ENCODE results near the gene TNNT2. TPM values are rescaled to one million over a fixed set of nuclear protein-coding genes. Genes with fewer than 3 reads are reported as not detected.

TNNT2 gene
- total and polyA plus RNA-seq, 7 experiments from 2014 or later, result not detected

DNA sequence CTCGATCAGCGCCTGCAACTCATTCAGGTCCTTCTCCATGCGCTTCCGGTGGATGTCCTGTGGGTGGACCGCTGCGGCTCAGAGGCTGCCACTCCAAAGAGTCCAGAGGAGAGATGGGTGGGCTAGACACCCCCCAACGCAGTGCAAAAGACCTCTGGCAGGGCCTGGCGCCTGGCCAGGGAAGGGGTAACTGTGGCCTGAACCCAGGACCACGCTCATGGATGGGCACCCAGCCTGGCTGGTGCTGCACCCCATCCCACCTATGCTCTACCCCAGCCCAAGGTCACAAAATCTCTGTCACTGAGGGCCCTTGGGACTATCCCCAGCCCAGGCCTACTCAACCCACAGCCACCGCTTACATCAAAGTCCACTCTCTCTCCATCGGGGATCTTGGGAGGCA is 12.2 kb downstream of the TNNT2 start:
- Histone ChIP-seq H3K27ac (ENCODE audit: low read depth, low read length) (no peak overlapping the region), H3K4me1 (ENCODE audit: control insufficient read depth in 2 of 2, insufficient read depth in 2 of 2, low read length in 2 of 2) (no peaks in the 10 kb centered on the region), H3K27me3 (ENCODE audit: control insufficient read depth in 2 of 2, insufficient read depth in 2 of 2, low read length in 2 of 2) (no peaks in the 10 kb centered on the region), H3K36me3 (ENCODE audit: control insufficient read depth in 2 of 3, insufficient read depth in 3 of 3, low read length in 3 of 3) (no peaks in the 10 kb centered on the region), H3K9me3 (ENCODE audit: control insufficient read depth in 2 of 3, low read length in 3 of 3) (no peaks in the 10 kb centered on the region), H3K4me3 (ENCODE audit: low read length) (no peak overlapping the region)
- Mint-ChIP-seq H3K36me3 (no peaks in the 10 kb centered on the region), H3K4me1 (no peaks in the 10 kb centered on the region), H3K27me3 (peaks cover 0 to 32% (median 6%) of the 10 kb centered on the region in 5 donors), H3K9me3 (no peaks in the 10 kb centered on the region), H3K4me3 (no peak overlapping the region), H3K27ac (peak overlapping the region in 1 of 9 donors; percentile 65)
- ChIA-PET POLR2A (no interaction called here), CTCF (no interaction called here)
- intact Hi-C loops (cut with micrococcal nuclease), result no loop called here
- no peak for ATAC-seq
- no peak for DNase-seq

DNA sequence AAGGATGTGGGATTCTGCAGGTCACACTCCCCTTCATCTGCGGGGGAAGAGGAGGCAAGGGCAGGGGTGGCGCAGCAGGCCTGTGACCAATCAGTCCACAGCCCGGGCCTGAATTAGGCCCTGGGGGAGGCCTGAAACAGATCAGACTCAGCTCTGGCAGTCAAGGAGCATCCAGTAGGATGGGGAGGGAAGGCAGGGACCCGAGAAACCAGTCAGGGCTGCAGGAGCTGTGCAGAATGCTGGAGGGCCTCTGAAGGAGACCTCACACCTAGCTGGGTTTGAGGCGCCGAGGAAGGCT is 12.7 kb downstream of the TNNT2 start:
- CTCF ChIA-PET, result no interaction called here
- H3K27me3 ChIP-seq (ENCODE audit: control insufficient read depth in 2 of 2, insufficient read depth in 2 of 2, low read length in 2 of 2), result no peaks in the 10 kb centered on the region

DNA sequence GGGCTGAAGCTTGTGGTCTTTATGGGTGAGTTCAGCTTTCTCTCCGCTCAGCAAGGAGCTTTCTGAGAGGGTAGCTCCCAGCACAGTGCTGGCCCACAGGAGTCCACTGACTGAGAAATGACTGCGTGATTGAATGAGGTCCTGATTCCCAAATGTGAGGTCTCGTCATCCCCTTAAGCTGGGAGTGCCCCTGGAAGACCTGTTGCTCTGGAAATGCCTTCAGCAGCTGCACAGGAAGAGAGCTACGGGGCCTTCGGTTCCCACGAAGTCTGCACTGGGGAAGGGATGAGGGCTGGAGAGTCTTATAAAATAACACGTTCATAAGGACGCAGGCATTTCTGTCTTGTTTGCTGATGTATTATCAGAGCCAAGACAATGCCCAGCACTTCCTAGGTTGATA is 14.0 kb downstream of the TNNT2 start:
- Mint-ChIP-seq H3K4me3 (no peak overlapping the region), H3K36me3 (no peaks in the 10 kb centered on the region), H3K9me3 (no peaks in the 10 kb centered on the region), H3K4me1 (no peaks in the 10 kb centered on the region), H3K27ac (no peak overlapping the region), H3K27me3 (peaks cover 0 to 31% (median 6%) of the 10 kb centered on the region in 5 donors)
- Histone ChIP-seq H3K27me3 (ENCODE audit: control insufficient read depth in 2 of 2, insufficient read depth in 2 of 2, low read length in 2 of 2) (no peaks in the 10 kb centered on the region), H3K4me3 (ENCODE audit: low read length) (no peak overlapping the region), H3K4me1 (ENCODE audit: control insufficient read depth in 2 of 2, insufficient read depth in 2 of 2, low read length in 2 of 2) (no peaks in the 10 kb centered on the region), H3K27ac (ENCODE audit: low read depth, low read length) (no peak overlapping the region), H3K36me3 (ENCODE audit: control insufficient read depth in 2 of 3, insufficient read depth in 3 of 3, low read length in 3 of 3) (no peaks in the 10 kb centered on the region), H3K9me3 (ENCODE audit: control insufficient read depth in 2 of 3, low read length in 3 of 3) (no peaks in the 10 kb centered on the region)
- ChIA-PET POLR2A (no interaction called here), CTCF (interaction anchor here (0.9 kb wide), 1 partner anchor 26 kb away, joined by 3 read pairs; no protein-coding TSS in a partner anchor)
- intact Hi-C loops (cut with micrococcal nuclease), result loop anchor here in 1 of 2 donors (5.0 kb wide), 1 partner anchor 276 kb away; no protein-coding TSS in a partner anchor
- DNase-seq (no peak), ATAC-seq (no peak)

More for the DNA sequence above, 12.7 kb downstream of the TNNT2 start:
- POLR2A ChIA-PET, result no interaction called here
- H3K36me3 ChIP-seq (ENCODE audit: control insufficient read depth in 2 of 3, insufficient read depth in 3 of 3, low read length in 3 of 3), result no peaks in the 10 kb centered on the region
- no peak for DNase-seq
- no peak overlapping the region for H3K27ac ChIP-seq (ENCODE audit: low read depth, low read length)
- Mint-ChIP-seq H3K4me1 (no peaks in the 10 kb centered on the region), H3K27me3 (peaks cover 0 to 32% (median 6%) of the 10 kb centered on the region in 5 donors), H3K4me3 (no peak overlapping the region), H3K36me3 (no peaks in the 10 kb centered on the region), H3K27ac (no peak overlapping the region), H3K9me3 (no peaks in the 10 kb centered on the region)
- no peak overlapping the region for H3K4me3 ChIP-seq (ENCODE audit: low read length)
- ATAC-seq, result no peak
- H3K4me1 ChIP-seq (ENCODE audit: control insufficient read depth in 2 of 2, insufficient read depth in 2 of 2, low read length in 2 of 2), result no peaks in the 10 kb centered on the region
- intact Hi-C loops (cut with micrococcal nuclease), result loop anchor here in 1 of 2 donors (5.0 kb wide), 1 partner anchor 277 kb away; no protein-coding TSS in a partner anchor
- H3K9me3 ChIP-seq (ENCODE audit: control insufficient read depth in 2 of 3, low read length in 3 of 3), result no peaks in the 10 kb centered on the region

GRCh38 chr1:201362906-201363305 is 14.6 kb downstream of the TNNT2 start:
- H3K27me3 Mint-ChIP-seq, result peaks cover 0 to 27% (median 8%) of the 10 kb centered on the region in 5 donors
- no peaks in the 10 kb centered on the region for H3K9me3 ChIP-seq (ENCODE audit: control insufficient read depth in 2 of 3, low read length in 3 of 3)
- intact Hi-C loops (cut with micrococcal nuclease), result loop anchor here in 1 of 2 donors (5.0 kb wide), 1 partner anchor 276 kb away; no protein-coding TSS in a partner anchor
- no peaks in the 10 kb centered on the region for H3K36me3 Mint-ChIP-seq
- H3K27ac ChIP-seq (ENCODE audit: low read depth, low read length), result no peak overlapping the region
- no peak for DNase-seq
- H3K9me3 Mint-ChIP-seq, result no peaks in the 10 kb centered on the region
- ChIA-PET CTCF (interaction anchor here (0.9 kb wide), 1 partner anchor 27 kb away, joined by 3 read pairs; no protein-coding TSS in a partner anchor), POLR2A (no interaction called here)
- no peaks in the 10 kb centered on the region for H3K4me1 ChIP-seq (ENCODE audit: control insufficient read depth in 2 of 2, insufficient read depth in 2 of 2, low read length in 2 of 2)
- H3K27ac Mint-ChIP-seq, result no peak overlapping the region
- no peak overlapping the region for H3K4me3 ChIP-seq (ENCODE audit: low read length)
- no peaks in the 10 kb centered on the region for H3K36me3 ChIP-seq (ENCODE audit: control insufficient read depth in 2 of 3, insufficient read depth in 3 of 3, low read length in 3 of 3)
- no peak for ATAC-seq
- H3K27me3 ChIP-seq (ENCODE audit: control insufficient read depth in 2 of 2, insufficient read depth in 2 of 2, low read length in 2 of 2), result no peaks in the 10 kb centered on the region
- H3K4me3 Mint-ChIP-seq, result no peak overlapping the region
- no peaks in the 10 kb centered on the region for H3K4me1 Mint-ChIP-seq

GRCh38 chr1:201361652-201362504 is 15.6 kb downstream of the TNNT2 start:
- Histone ChIP-seq H3K9me3 (ENCODE audit: control insufficient read depth in 2 of 3, low read length in 3 of 3) (no peaks in the 10 kb centered on the region), H3K27me3 (ENCODE audit: control insufficient read depth in 2 of 2, insufficient read depth in 2 of 2, low read length in 2 of 2) (no peaks in the 10 kb centered on the region), H3K36me3 (ENCODE audit: control insufficient read depth in 2 of 3, insufficient read depth in 3 of 3, low read length in 3 of 3) (no peaks in the 10 kb centered on the region), H3K4me1 (ENCODE audit: control insufficient read depth in 2 of 2, insufficient read depth in 2 of 2, low read length in 2 of 2) (no peaks in the 10 kb centered on the region), H3K4me3 (ENCODE audit: low read length) (no peak overlapping the region), H3K27ac (ENCODE audit: low read depth, low read length) (no peak overlapping the region)
- ATAC-seq (peak; percentile 33), DNase-seq (no peak)
- POLR2A ChIA-PET, result no interaction called here
- CTCF ChIA-PET, result no interaction called here
- Mint-ChIP-seq H3K4me1 (no peaks in the 10 kb centered on the region), H3K36me3 (no peaks in the 10 kb centered on the region), H3K27ac (no peak overlapping the region), H3K4me3 (no peak overlapping the region), H3K9me3 (no peaks in the 10 kb centered on the region), H3K27me3 (peaks cover 0 to 27% (median 10%) of the 10 kb centered on the region in 5 donors)
- intact Hi-C loops (cut with micrococcal nuclease), result loop anchor here (2.0 to 5.0 kb wide), 2 partner anchors 107 to 275 kb away; no protein-coding TSS in a partner anchor

GRCh38 chr1:201360901-201361651 is 16.4 kb downstream of the TNNT2 start:
- intact Hi-C loops (cut with micrococcal nuclease), result loop anchor here (2.0 to 5.0 kb wide), 2 partner anchors 106 to 274 kb away; no protein-coding TSS in a partner anchor
- H3K27me3 Mint-ChIP-seq, result peaks cover 0 to 27% (median 10%) of the 10 kb centered on the region in 5 donors
- Histone ChIP-seq H3K4me3 (ENCODE audit: low read length) (no peak overlapping the region), H3K27me3 (ENCODE audit: control insufficient read depth in 2 of 2, insufficient read depth in 2 of 2, low read length in 2 of 2) (no peaks in the 10 kb centered on the region), H3K36me3 (ENCODE audit: control insufficient read depth in 2 of 3, insufficient read depth in 3 of 3, low read length in 3 of 3) (no peaks in the 10 kb centered on the region), H3K4me1 (ENCODE audit: control insufficient read depth in 2 of 2, insufficient read depth in 2 of 2, low read length in 2 of 2) (no peaks in the 10 kb centered on the region), H3K27ac (ENCODE audit: low read depth, low read length) (no peak overlapping the region), H3K9me3 (ENCODE audit: control insufficient read depth in 2 of 3, low read length in 3 of 3) (no peaks in the 10 kb centered on the region)
- CTCF ChIA-PET, result interaction anchor here (1.0 kb wide), 1 partner anchor 107 kb away, joined by 3 read pairs; no protein-coding TSS in a partner anchor
- POLR2A ChIA-PET, result no interaction called here
- no peaks in the 10 kb centered on the region for H3K4me1 Mint-ChIP-seq
- H3K4me3 Mint-ChIP-seq, result no peak overlapping the region
- H3K27ac Mint-ChIP-seq, result no peak overlapping the region
- no peak for DNase-seq
- H3K9me3 Mint-ChIP-seq, result no peaks in the 10 kb centered on the region
- H3K36me3 Mint-ChIP-seq, result no peaks in the 10 kb centered on the region
- ATAC-seq, result no peak

Data from naive thymus-derived CD4-positive, alpha-beta T cell (primary cell).